Esophagus squamous epithelium (tissue), 4 donors: ENCODE measurements around the gene C1orf232.

Experiments used
- CTCF ChIP-seq, 6 experiments: fragments of 450-650 bp in 4 of 6; fragments of 200-600 bp in 2 of 6; sonication (generic) in 2 of 6; IDR thresholded peaks; one replicate each; pipeline ENCODE4 v1.5.1; 2016 to 2019; ENCODE audit warnings: antibody characterized with exemption in 6 of 6, mild to moderate bottlenecking in 4 of 6, moderate library complexity in 4 of 6
- POLR2A ChIP-seq, 4 donors: fragments of 450-650 bp; IDR thresholded peaks; one replicate each; pipeline ENCODE4 v1.6.1; 2017; ENCODE audit warnings: antibody characterized with exemption in 4 of 4, mild to moderate bottlenecking in 4 of 4, moderate library complexity in 3 of 4

GRCh38 chr1:26210147-26210870, 41.5 kb upstream of the C1orf232 start:
- TF ChIP-seq CTCF (IDR thresholded peaks at IDR 0.05) (no peak), POLR2A (IDR thresholded peaks at IDR 0.05) (no peak)
